CD14-positive monocyte (primary cell): ENCODE data around the gene NCR2. TPM values are rescaled to one million over a fixed set of nuclear protein-coding genes. Genes with fewer than 3 reads are reported as not detected.
A peak's percentile ranks its signal among the peaks of the same experiment; 100 is the strongest.

Experiments
- DNase-seq, 3 donors: peaks; one replicate each; pipeline ENCODE4 v3.0.0-alpha.2; 2011 to 2022
- H2AFZ ChIP-seq: 2 replicates; pipeline ENCODE4 v1.6.0; 2012; ENCODE audit warnings: mild to moderate bottlenecking, low read depth, low read length, inconsistent platforms; ENCODE audit not compliant: insufficient read depth, poor library complexity, severe bottlenecking
- H3K27ac ChIP-seq, 2 donors: 1 replicate in 1 of 2; 2 replicates in 1 of 2; pipeline ENCODE4 v1.5.1; 2012 to 2013; ENCODE audit warnings: low read length in 2 of 2, control low read depth in 1 of 2, inconsistent platforms in 1 of 2, low read depth in 1 of 2, mild to moderate bottlenecking in 1 of 2
- H3K27me3 ChIP-seq, 2 donors: one replicate each; pipeline versions ENCODE4 v1.6.0 to v1.6.1; 2011 to 2013; ENCODE audit warnings: low read length in 2 of 2; ENCODE audit not compliant: control insufficient read depth in 2 of 2, insufficient read depth in 2 of 2
- H3K36me3 ChIP-seq, 2 donors: replicated peaks in 1 of 2; 1 replicate in 1 of 2; 2 replicates in 1 of 2; pipeline versions ENCODE4 v1.5.1 to v1.6.1; 2012 to 2013; ENCODE audit warnings: low read length in 2 of 2, control low read depth in 1 of 2, inconsistent platforms in 1 of 2, mild to moderate bottlenecking in 1 of 2; ENCODE audit not compliant: insufficient read depth in 2 of 2, control insufficient read depth in 1 of 2
- H3K4me1 ChIP-seq, 2 donors: 1 replicate in 1 of 2; 2 replicates in 1 of 2; pipeline versions ENCODE4 v1.5.1 to v1.6.1; 2012 to 2013; ENCODE audit warnings: low read length in 2 of 2, control low read depth in 1 of 2, inconsistent platforms in 1 of 2, mild to moderate bottlenecking in 1 of 2, moderate library complexity in 1 of 2; ENCODE audit not compliant: insufficient read depth in 2 of 2, control insufficient read depth in 1 of 2
- H3K4me2 ChIP-seq: replicated peaks from 2 replicates; pipeline ENCODE3; 2012; ENCODE audit warnings: low read length, moderate library complexity, mild to moderate bottlenecking; ENCODE audit not compliant: poor library complexity, severe bottlenecking; ENCODE audit errors: extremely low read depth
- H3K4me3 ChIP-seq, 3 experiments: fragments of 200-600 bp in 1 of 3; sonication (generic) in 1 of 3; replicated peaks in 1 of 3; 1 replicate in 2 of 3; 2 replicates in 1 of 3; pipeline ENCODE4 v1.5.1; 2011 to 2013; ENCODE audit warnings: low read length in 3 of 3, mild to moderate bottlenecking in 3 of 3, control low read depth in 2 of 3, low read depth in 2 of 3, inconsistent platforms in 1 of 3, moderate library complexity in 1 of 3
- H3K79me2 ChIP-seq: 2 replicates; pipeline ENCODE4 v1.6.0; 2012; ENCODE audit warnings: mild to moderate bottlenecking, control low read depth, inconsistent platforms, low read length, moderate library complexity; ENCODE audit not compliant: insufficient read depth
- H3K9ac ChIP-seq: 2 replicates; pipeline ENCODE4 v1.6.0; 2017; ENCODE audit warnings: low read length, mild to moderate bottlenecking; ENCODE audit not compliant: insufficient read depth, poor library complexity, severe bottlenecking
- H3K9me3 ChIP-seq, 2 donors: replicated peaks in 1 of 2; 1 replicate in 1 of 2; 2 replicates in 1 of 2; pipeline versions ENCODE4 v1.5.1 to v1.6.1; 2012 to 2013; ENCODE audit warnings: low read length in 2 of 2, control low read depth in 1 of 2; ENCODE audit not compliant: control insufficient read depth in 1 of 2, insufficient read depth in 1 of 2
- H4K20me1 ChIP-seq: 2 replicates; pipeline ENCODE4 v1.6.0; 2012; ENCODE audit warnings: mild to moderate bottlenecking, low read length, control low read depth, moderate library complexity; ENCODE audit not compliant: insufficient read depth
- H3K27ac Mint-ChIP-seq, 7 donors: one replicate each; pipeline ENCODE4 v1.8.0; 2020; ENCODE audit warnings: mild to moderate bottlenecking in 7 of 7, mixed read lengths in 7 of 7, moderate library complexity in 6 of 7, inconsistent platforms in 2 of 7
- H3K27me3 Mint-ChIP-seq, 3 donors: one replicate each; pipeline ENCODE4 v1.8.0; 2021 to 2022; ENCODE audit warnings: low read depth in 3 of 3, mild to moderate bottlenecking in 3 of 3, mixed read lengths in 3 of 3, moderate library complexity in 3 of 3, inconsistent platforms in 1 of 3
- H3K36me3 Mint-ChIP-seq, 2 donors: one replicate each; pipeline ENCODE4 v1.8.0; 2020; ENCODE audit warnings: mixed read lengths in 2 of 2, inconsistent platforms in 1 of 2, mild to moderate bottlenecking in 1 of 2
- H3K4me1 Mint-ChIP-seq: one replicate; pipeline ENCODE4 v1.8.0; 2020; ENCODE audit warnings: mild to moderate bottlenecking, mixed read lengths
- H3K4me3 Mint-ChIP-seq, 2 donors: one replicate each; pipeline ENCODE4 v1.8.0; 2020; ENCODE audit warnings: mild to moderate bottlenecking in 2 of 2, mixed read lengths in 2 of 2, moderate library complexity in 1 of 2
- H3K9me3 Mint-ChIP-seq, 7 donors: one replicate each; pipeline ENCODE4 v1.8.0; 2020 to 2022; ENCODE audit warnings: mixed read lengths in 7 of 7, mild to moderate bottlenecking in 6 of 7, moderate library complexity in 6 of 7, inconsistent platforms in 2 of 7
- CTCF ChIP-seq: fragments of 200-600 bp; IDR thresholded peaks from one replicate; pipeline ENCODE4 v1.8.0; 2022; ENCODE audit warnings: antibody characterized with exemption, mild to moderate bottlenecking
- WGBS: methylation state at CpG from one replicate; pipeline ENCODE4 v1.1.5; 2013; ENCODE audit warnings: missing lambda C conversion rate; ENCODE audit not compliant: insufficient coverage; 5-methylcytosine and 5-hydroxymethylcytosine counted together
- intact Hi-C, 2 donors: fragments of 100-400 bp; cut with micrococcal nuclease; formaldehyde crosslinking; loops; one replicate each; pipeline versions ENCODE4 v1.15.0 to v1.15.1; 2023
- polyA plus RNA-seq, 3 donors: library from polyadenylated mRNA; depleted of rRNA in 1 of 3; unstranded in 2 of 3; stranded (reverse) in 1 of 3; fragments of 300-500 nt in 2 of 3; fragments of >200 nt in 1 of 3; fragmentation: Illumina TruSeq in 2 of 3; gene quantifications; 1 replicate in 2 of 3; 2 replicates in 1 of 3; pipeline ENCODE4 v1.2.3, GENCODE V29; 2012 to 2021

The NCR2 gene
- polyA plus RNA-seq, 3 donors, result not detected

- Histone ChIP-seq H3K27ac (no peak overlapping the region), H2AFZ (no peak overlapping the region), H3K36me3 (no peaks in the 10 kb centered on the region), H3K4me1 (peaks cover 11% of the 10 kb centered on the region in 2 donors), H3K27me3 (peaks cover 6 to 11% of the 10 kb centered on the region in 2 donors), H4K20me1 (no peaks in the 10 kb centered on the region), H3K4me3 (no peak overlapping the region), H3K9ac (no peak overlapping the region), H3K79me2 (no peaks in the 10 kb centered on the region), H3K9me3 (no peaks in the 10 kb centered on the region), H3K4me2 (no peak overlapping the region)
- peak overlapping the region in 1 of 2 donors; percentile 26 for H3K4me3 Mint-ChIP-seq
- peaks cover 13% of the 10 kb centered on the region for H3K4me1 Mint-ChIP-seq
- WGBS, result no CpG with 5 or more reads among the region's 1 CpG
- DNase-seq, result no peak
- no peaks in the 10 kb centered on the region for H3K9me3 Mint-ChIP-seq
- peaks cover 20 to 31% (median 25%) of the 10 kb centered on the region in 3 donors for H3K27me3 Mint-ChIP-seq
- intact Hi-C loops, result loop anchor here (5.0 kb wide), 3 partner anchors 39 to 224 kb away; partner anchors contain the start of gene TREML4 (in 2 of the 2)
- no peaks in the 10 kb centered on the region for H3K36me3 Mint-ChIP-seq
- no peak for TF ChIP-seq CTCF
- no peak overlapping the region for H3K27ac Mint-ChIP-seq
Measured at GRCh38 chr6:41315943-41316620, 19.3 kb upstream of the NCR2 start.

GRCh38 chr6:41318261-41318653 is 17.2 kb upstream of the NCR2 start:
- no peaks in the 10 kb centered on the region for H4K20me1 ChIP-seq
- 82% methylated on average over 6 of the region's 9 CpGs for WGBS
- no peaks in the 10 kb centered on the region for H3K9me3 ChIP-seq
- Mint-ChIP-seq H3K27me3 (peaks cover 11 to 24% (median 19%) of the 10 kb centered on the region in 3 donors), H3K4me3 (peak overlapping the region; percentile 74 to 85), H3K36me3 (no peaks in the 10 kb centered on the region), H3K9me3 (no peaks in the 10 kb centered on the region), H3K4me1 (peaks cover 13% of the 10 kb centered on the region), H3K27ac (peak overlapping the region in 4 of 7 donors; percentile 53 to 89 (median 80))
- H3K79me2 ChIP-seq, result no peaks in the 10 kb centered on the region
- intact Hi-C loops, result loop anchor here (2.0 to 5.0 kb wide), 4 partner anchors 41 to 226 kb away; partner anchors contain the start of gene TREML4 (in 2 of the 2)
- no peaks in the 10 kb centered on the region for H3K36me3 ChIP-seq
- H3K4me2 ChIP-seq, result peak overlapping the region; percentile 77
- peak overlapping the region in 2 of 3 experiments; percentile 29 to 71 for H3K4me3 ChIP-seq
- peaks cover 6 to 11% of the 10 kb centered on the region in 2 donors for H3K27me3 ChIP-seq
- H3K4me1 ChIP-seq, result peaks cover 11% of the 10 kb centered on the region in 2 donors
- H3K27ac ChIP-seq, result peak overlapping the region in 1 of 2 donors; percentile 28
- H3K9ac ChIP-seq, result no peak overlapping the region
- H2AFZ ChIP-seq, result peak overlapping the region; percentile 73
- no peak for DNase-seq
- no peak for TF ChIP-seq CTCF
